Activated T-cell treated with anti-CD3 and anti-CD28 coated beads, Interleukin-2, amount 50 U/mL, for 48 hours (primary cell): ENCODE measurements around the gene GNL1.
A peak's percentile ranks its signal among the peaks of the same experiment; 100 is the strongest.

ENCODE experiments used
- DNase-seq, 2 experiments: peaks; one replicate each; pipeline ENCODE4 v3.0.0-alpha.2; 2020

GNL1 gene

DNA sequence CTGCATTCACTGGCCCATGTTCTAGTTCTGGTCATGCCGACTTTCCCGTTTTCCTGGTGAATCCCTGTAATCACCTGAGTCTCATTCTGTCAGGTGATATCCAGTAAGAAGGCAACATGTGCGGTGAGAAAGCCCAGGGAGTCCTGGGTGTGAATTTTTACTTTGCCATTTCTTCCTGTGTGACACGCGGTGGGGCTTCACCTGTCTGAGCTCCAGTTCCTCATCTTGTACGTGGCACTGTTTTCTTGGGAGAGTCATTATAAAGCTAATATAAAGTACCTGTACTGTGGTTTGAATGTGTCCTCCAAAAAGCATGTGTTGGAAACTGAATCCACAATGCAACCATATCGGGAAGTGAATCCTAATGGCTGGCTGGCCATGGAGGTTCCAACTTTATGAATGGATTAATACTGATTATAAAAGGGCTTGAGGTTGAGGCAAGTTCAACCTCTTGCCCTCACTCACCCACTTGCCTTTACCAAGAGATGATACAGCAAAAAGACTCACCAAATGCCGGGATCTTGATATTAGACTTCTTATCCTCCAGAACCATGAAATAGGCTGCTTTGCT lies 61.9 kb downstream of the GNL1 start:
- peak in 1 of 2 experiments; percentile 47 for DNase-seq

DNA sequence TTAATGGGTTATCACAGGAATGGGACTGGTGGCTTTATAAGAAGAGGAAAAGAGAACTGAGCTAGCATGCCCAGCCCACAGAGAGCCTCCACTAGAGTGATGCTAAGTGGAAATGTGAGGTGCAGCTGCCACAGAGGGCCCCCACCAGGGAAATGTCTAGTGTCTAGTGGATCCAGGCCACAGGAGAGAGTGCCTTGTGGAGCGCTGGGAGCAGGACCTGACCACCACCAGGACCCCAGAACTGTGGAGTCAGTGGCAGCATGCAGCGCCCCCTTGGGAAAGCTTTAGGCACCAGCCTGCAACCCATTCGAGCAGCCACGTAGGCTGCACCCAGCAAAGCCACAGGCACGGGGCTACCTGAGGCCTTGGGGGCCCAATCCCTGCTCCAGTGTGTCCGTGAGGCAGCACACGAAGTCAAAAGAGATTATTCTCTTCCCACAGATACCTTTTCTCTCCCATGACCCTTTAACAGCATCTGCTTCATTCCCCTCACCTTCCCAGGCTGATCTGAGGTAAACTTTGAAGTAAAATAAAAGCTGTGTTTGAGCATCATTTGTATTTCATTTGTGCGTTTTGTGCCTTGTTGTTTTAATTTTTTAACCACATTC lies 62.5 kb downstream of the GNL1 start:
- peak; percentile 68 to 71 for DNase-seq

DNA sequence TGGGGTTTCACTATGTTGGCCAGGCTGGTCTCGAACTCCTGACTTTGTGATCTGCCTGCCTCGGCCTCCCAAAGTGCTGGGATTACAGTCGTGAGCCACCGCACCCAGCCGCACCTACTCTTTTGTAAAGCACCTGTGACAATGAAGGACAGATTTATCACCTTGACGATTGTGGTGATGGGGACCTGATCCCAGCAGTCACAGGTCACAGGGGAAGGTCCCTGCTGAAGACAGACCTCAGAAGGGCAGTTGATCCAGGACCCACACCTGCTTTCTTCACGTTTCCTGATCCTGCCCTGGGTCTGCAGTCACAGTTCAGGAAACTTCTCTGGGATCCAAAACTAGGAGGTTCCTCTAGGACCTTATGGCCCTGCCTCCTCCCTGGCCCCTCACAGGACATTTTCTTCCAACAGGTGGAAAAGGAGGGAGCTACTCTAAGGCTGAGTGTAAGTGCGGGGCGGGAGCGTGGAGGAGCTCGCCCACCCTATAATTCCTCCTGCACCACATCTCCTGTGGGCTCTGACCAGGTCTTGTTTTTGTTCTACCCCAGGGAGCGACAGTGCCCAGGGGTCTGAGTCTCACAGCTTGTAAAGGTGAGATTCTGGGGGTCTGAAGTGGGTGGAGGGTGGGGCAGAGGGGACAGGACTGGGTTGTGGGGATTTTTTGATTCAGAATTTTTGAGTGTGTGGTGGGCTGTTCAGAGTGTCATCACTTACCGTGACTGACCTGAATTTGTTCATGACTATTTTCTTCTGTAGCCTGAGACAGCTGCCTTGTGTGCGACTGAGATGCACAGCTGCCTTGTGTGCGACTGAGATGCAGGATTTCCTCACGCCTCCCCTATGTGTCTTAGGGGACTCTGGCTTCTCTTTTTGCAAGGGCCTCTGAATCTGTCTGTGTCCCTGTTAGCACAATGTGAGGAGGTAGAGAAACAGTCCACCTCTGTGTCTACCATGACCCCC lies 64.0 kb downstream of the GNL1 start:
- peak in 1 of 2 experiments; percentile 47 for DNase-seq
